IPS DF 4.7 (cell line): Measurements from ENCODE around the gene FGFR2.

Experiments used
- DNase-seq: peaks from one replicate; pipeline ENCODE4 v3.0.0-alpha.2; 2013; ENCODE audit warnings: low spot score; ENCODE audit errors: extremely low read depth

Gene FGFR2

GRCh38 chr10:121590772-121591171 is 7.5 kb downstream of the FGFR2 start:
- no peak for DNase-seq

DNA sequence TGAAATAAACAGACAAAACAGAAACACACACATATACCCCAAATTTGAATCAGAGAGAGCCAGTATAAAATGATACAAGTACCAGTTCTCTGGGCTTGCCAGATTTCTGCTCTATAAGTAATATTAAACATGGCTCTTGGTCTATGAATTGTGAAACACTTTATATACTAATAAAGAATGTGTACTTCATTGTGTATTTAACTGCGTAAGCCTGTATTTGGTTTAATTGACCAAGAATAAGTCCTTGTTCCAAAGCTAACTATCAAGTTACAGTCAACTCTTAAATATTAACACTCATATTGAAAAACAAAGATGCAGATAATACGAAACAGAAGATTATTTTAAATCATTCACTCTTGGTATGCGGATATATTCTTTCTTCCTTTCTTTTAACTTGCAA is 8.7 kb downstream of the FGFR2 start:
- DNase-seq, result no peak

DNA sequence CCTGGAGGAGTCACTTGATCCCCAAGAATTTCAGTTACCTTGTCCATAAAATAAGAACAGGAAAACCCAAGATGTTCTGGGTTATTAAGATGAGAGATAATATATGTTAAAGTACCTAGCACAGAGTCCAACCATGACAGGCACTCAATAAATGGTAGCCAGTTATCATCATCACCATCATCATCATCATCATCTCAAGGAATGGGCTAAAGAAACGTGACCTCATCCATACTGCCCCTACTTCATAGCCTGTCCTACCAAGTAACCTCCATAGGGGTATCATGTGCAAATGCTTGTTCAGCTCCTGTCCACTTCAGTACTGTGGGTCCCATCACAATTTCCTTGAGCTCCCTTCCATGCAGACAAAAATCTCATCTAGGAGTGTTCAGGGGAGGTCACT is 14.4 kb downstream of the FGFR2 start:
- DNase-seq, result no peak

GRCh38 chr10:121583258-121583657 is 15.0 kb downstream of the FGFR2 start:
- no peak for DNase-seq

DNA sequence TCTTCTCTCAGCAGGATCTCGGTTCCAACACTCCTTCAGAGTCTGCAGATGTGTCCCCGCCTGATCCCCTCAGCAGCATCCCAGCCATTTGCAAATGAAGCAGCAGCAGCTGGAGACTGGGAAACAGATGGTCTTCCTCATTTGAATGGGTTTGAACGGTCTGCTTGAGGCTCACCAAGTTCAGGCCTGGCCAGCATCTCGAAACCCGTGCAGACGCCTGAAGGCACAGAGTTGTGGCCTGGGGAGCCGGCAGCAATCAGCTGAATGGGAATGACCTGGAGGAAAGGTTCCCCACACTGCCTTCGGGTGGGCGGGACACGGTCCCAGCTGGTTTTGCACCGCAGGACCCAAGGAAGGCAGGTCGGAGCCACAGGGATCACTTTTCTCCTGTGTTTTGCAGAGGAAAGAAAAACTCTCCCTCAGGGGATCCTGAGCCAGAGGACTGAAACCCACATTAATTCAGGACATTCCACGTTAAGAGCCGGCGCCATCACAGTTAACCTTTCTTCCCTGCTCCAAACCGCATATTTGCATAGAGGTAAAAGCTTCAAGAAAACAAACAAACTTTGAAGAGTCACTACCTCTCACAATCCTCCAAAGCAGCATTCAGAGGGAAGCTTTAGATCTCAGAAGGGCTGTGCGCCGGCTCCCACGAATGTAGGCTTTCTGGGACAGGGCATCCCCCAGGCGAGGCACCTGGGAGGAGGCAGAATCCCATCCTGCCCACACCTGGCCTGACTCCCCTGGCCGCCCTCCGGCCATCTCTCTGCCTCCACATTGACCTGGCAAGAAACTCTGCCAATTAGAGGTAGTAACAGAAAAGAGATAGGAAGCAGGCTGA is 17.7 kb downstream of the FGFR2 start:
- no peak for DNase-seq

- no peak for DNase-seq
Measured at GRCh38 chr10:121579656-121580055, 18.6 kb downstream of the FGFR2 start.

GRCh38 chr10:121578965-121579364 is 19.3 kb downstream of the FGFR2 start:
- no peak for DNase-seq

DNA sequence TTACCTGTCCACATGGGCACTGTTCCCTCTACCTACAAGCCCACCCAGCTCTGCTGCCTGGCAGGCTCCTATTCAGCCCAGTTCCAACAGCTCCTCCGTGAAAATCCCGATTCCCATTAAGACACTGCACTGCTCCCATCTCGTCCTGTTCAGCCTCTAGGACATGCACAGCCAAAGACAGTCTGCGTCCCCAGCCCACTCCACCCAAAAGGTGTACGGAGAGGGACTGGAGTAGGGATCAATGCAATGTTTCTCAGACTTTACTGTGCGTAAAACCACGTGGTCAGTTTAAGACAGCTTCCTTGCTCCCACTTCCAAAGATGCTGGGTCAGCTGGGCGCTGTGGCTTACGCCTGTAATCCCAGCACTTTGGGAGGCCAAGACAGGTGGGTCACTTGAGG is 19.9 kb downstream of the FGFR2 start:
- no peak for DNase-seq

DNA sequence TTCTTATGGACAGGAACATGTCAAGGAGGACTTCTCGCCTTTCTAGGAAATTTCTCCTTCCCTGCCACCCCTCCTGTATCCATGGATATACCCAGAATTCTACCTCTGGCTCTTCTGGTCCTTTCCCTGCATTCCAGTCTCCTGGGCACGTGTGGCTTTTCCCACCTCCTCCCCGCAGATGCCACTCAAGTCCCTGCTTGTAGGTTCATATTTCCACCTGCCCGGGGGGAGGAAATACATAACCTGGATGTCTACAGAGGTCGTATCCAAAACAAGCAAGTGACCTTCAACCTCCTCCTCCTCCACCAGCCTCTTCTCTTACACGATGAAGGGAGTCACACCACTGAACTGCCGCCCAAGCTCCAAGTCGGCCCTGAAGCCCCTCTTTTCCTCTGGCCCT is 20.7 kb downstream of the FGFR2 start:
- no peak for DNase-seq

DNA sequence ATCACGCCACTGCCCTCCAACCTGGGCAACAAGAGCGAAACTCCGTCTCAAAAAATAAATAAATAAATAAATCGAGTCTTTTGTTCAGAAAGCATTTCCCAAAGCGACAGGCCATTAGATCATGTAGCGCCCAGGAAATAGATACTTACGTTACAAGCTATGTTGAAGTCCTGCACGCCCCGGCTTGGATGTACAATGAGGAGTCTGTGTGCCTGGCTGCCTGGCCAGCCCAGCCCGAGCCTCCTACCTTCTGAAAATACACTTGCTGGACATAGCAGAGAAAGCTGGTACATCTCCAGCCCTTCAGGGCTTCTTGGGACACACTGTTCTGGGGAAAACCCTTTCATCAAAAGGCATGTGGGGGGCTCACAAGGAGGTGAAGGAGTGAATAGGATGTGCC is 22.1 kb downstream of the FGFR2 start:
- DNase-seq, result no peak

- DNase-seq, result no peak
Measured at GRCh38 chr10:121574519-121575166, 23.6 kb downstream of the FGFR2 start.

GRCh38 chr10:121573538-121573941 is 24.7 kb downstream of the FGFR2 start:
- no peak for DNase-seq

DNA sequence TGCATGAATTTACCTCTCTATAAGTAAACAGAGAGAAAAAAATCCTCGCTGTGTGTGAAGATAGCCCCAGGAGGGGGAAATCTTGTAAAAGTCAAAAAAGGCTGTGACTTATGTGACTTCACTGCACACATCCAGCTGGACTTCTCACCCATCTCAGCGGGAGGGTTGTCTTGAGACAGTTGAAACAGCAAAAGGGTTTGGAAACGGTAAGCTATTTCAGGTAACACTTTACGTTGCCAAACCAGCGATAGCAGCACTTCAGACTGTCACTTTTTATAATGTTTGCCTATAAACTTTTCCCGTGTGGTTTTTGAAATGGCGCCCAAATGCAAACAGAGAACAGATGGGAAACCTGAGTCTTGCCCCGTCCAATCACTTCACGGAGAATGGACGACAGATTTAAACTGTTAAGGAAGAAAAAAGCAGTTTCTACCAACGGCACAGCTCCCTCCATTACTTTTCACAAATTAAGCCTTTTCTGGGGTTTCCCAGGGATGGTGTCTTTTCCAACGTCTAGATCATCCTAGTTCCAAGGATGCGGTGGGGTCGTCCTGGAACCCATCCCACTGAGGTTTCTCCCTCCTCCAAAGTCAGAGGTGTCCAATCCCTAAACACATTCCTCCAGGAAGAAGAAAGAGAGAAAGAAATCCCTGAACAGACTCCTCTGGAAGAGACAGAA is 25.2 kb downstream of the FGFR2 start:
- DNase-seq, result no peak

- DNase-seq, result no peak
Measured at GRCh38 chr10:121570315-121570714, 27.9 kb downstream of the FGFR2 start.

DNA sequence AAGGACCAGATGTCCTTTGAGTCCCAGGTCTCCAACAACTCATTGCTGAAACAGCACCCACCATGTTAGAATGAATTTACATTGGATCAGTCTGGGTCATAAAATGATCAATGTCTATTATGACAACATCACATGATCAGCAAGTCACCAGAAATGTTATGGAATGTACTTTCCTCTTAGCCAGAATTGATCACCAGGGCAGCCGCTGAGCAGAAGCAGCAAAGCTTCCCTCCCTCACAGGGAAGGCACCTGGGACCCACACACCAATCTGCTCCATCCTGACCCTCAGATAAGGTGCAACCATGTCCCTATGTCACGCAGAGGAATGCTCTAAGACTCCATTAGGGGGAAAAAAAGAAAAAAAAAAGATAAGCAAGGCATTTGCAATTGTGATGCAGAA is 30.0 kb downstream of the FGFR2 start:
- no peak for DNase-seq

DNA sequence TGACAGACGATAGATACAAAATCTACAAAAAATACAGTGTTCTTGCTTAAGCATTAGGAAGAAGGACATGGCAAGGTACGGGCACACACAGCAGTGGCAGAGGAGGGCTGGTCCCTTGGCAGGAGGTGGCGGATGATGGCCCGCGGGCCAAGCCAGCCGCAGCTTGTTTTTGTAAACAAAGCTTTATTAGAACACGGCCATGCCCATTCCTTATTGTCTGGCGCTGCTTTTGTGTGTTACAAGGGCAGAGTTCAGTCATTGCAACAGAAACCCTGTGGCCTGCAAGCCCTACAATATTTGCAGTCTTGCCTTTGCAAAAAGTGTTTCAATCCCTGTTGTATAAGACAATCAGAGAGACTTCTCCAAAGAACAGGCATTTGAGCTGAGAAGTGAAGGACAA is 30.7 kb downstream of the FGFR2 start:
- DNase-seq, result no peak

GRCh38 chr10:121566755-121567154 is 31.5 kb downstream of the FGFR2 start:
- DNase-seq, result no peak

GRCh38 chr10:121559326-121560026 is 38.8 kb downstream of the FGFR2 start:
- no peak for DNase-seq

- DNase-seq, result no peak
Measured at GRCh38 chr10:121558238-121558637, 40.0 kb downstream of the FGFR2 start.

GRCh38 chr10:121556918-121557573 is 41.2 kb downstream of the FGFR2 start:
- no peak for DNase-seq

- no peak for DNase-seq
Measured at GRCh38 chr10:121556455-121556854, 41.8 kb downstream of the FGFR2 start.
